Right lobe of liver (tissue), 4 donors: ENCODE measurements around the gene CXorf49.
"Not testable (repeated sequence)": the region's sequence is repeated elsewhere in the genome, so short reads cannot be mapped to it uniquely, and the experiment has no call there.

Source experiments
- POLR2A ChIP-seq: fragments of 450-650 bp; IDR thresholded peaks from one replicate; pipeline ENCODE4 v1.6.1; 2017; ENCODE audit warnings: antibody characterized with exemption, mild to moderate bottlenecking
- TF ChIP-seq, protein P1 (sequence below), 4 donors: fragments of 200-600 bp in 3 of 4; fragments of 450-650 bp in 1 of 4; IDR thresholded peaks; one replicate each; pipeline versions ENCODE4 v1.5.1 to v1.8.0; 2016 to 2022; ENCODE audit warnings: antibody characterized with exemption in 4 of 4, mild to moderate bottlenecking in 2 of 4
- donor health status: DM: no; HTN: no; CAD: no.
- donor health status: DM: no; HTN: no; CAD: no.
- donor health status: DM: no; HTN: yes; CAD: no.

DNA sequence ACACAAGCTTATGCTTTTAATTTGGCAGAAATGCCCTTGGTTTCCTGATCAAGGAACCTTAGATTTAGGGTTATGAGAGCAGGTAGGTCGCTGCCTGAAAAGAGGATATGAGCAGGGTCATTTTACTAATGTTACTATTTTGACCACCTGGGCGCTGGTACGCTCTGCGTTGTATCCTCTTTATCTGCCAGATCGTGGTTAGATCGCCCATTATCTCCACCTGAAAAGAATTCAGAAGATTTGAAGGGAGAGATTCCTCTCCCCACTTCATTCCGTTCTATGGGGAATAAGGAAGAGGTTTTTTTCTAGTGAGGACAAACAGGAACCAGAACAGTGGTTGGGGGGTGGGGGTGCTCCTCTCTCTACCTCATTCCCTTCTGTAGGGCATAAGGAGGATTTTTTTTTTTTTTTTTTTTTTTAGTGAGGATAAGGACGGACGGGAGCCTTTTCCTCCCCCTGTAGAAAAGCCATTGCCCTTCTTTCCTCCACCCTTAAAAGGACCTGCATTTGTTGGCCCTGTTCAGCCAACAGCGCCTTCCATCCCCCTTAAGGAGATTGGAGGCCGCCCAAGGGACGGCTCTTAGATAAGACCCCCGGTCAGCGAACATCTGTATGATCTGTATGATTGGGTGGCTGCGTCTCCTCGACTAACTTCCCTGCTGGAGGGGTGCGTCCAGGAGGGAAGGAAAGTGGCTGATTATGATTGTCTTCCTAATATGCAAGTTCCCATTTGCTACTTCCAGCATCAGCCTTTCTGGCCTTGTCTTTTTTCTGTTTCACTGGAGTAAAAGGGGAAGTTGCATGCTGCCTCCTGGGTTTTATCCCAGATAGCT, 20.4 kb downstream of the CXorf49 start:
- TF ChIP-seq, protein P1, sequence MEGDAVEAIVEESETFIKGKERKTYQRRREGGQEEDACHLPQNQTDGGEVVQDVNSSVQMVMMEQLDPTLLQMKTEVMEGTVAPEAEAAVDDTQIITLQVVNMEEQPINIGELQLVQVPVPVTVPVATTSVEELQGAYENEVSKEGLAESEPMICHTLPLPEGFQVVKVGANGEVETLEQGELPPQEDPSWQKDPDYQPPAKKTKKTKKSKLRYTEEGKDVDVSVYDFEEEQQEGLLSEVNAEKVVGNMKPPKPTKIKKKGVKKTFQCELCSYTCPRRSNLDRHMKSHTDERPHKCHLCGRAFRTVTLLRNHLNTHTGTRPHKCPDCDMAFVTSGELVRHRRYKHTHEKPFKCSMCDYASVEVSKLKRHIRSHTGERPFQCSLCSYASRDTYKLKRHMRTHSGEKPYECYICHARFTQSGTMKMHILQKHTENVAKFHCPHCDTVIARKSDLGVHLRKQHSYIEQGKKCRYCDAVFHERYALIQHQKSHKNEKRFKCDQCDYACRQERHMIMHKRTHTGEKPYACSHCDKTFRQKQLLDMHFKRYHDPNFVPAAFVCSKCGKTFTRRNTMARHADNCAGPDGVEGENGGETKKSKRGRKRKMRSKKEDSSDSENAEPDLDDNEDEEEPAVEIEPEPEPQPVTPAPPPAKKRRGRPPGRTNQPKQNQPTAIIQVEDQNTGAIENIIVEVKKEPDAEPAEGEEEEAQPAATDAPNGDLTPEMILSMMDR (IDR thresholded peaks at IDR 0.05): not testable (repeated sequence)
- not testable (repeated sequence) for TF ChIP-seq POLR2A
